HG02678 (cell line): ENCODE data around the gene CACNB2.

Experiments used
- ATAC-seq: cut with Tn5 transposase; IDR thresholded peaks from one replicate; pipeline ENCODE4 v1.9.1; 2021; ENCODE audit warnings: mild to moderate bottlenecking, moderate library complexity; ENCODE audit not compliant: unreplicated experiment

Gene CACNB2

GRCh38 chr10:18378766-18379165, 238.5 kb downstream of the CACNB2 start:
- ATAC-seq, result no peak

- ATAC-seq, result no peak
These were observed 241.5 kb downstream of the CACNB2 start for GRCh38 chr10:18381679-18382078.

- ATAC-seq, result no peak
These were observed 257.7 kb downstream of the CACNB2 start for GRCh38 chr10:18397906-18398305.

- ATAC-seq, result peak; percentile 63
These were observed 258.9 kb downstream of the CACNB2 start for GRCh38 chr10:18399158-18399557.

- ATAC-seq, result peak; percentile 64
These were observed 260.1 kb downstream of the CACNB2 start for GRCh38 chr10:18400201-18400905.

GRCh38 chr10:18400906-18401245, 260.7 kb downstream of the CACNB2 start:
- no peak for ATAC-seq

GRCh38 chr10:18401416-18402195, 261.4 kb downstream of the CACNB2 start:
- no peak for ATAC-seq

GRCh38 chr10:18402853-18403252, 262.6 kb downstream of the CACNB2 start:
- no peak for ATAC-seq

- ATAC-seq, result no peak
These were observed 264.3 kb downstream of the CACNB2 start for GRCh38 chr10:18404530-18404929.

- no peak for ATAC-seq
These were observed 265.9 kb downstream of the CACNB2 start for GRCh38 chr10:18406136-18406535.

- ATAC-seq, result peak; percentile 72
These were observed 269.6 kb downstream of the CACNB2 start for GRCh38 chr10:18409599-18410397.

GRCh38 chr10:18414061-18414460, 273.8 kb downstream of the CACNB2 start:
- ATAC-seq, result no peak

GRCh38 chr10:18417950-18418527, 277.8 kb downstream of the CACNB2 start:
- no peak for ATAC-seq

GRCh38 chr10:18418541-18419215, 278.5 kb downstream of the CACNB2 start:
- ATAC-seq, result peak; percentile 79

GRCh38 chr10:18419945-18420344, 279.7 kb downstream of the CACNB2 start:
- no peak for ATAC-seq

GRCh38 chr10:18421726-18422293, 281.6 kb downstream of the CACNB2 start:
- no peak for ATAC-seq

- ATAC-seq, result peak; percentile 44
These were observed 282.9 kb downstream of the CACNB2 start for GRCh38 chr10:18423058-18423637.

GRCh38 chr10:18424200-18424599, 284.0 kb downstream of the CACNB2 start:
- no peak for ATAC-seq

- no peak for ATAC-seq
These were observed 289.1 kb downstream of the CACNB2 start for GRCh38 chr10:18429335-18429734.

GRCh38 chr10:18436902-18437301, 296.7 kb downstream of the CACNB2 start:
- no peak for ATAC-seq
